Body of pancreas (tissue), 4 donors: ENCODE data around the gene BTNL8.
"Not testable (repeated sequence)": the region's sequence is repeated elsewhere in the genome, so short reads cannot be mapped to it uniquely, and the experiment has no call there.

Experiments used
- POLR2A ChIP-seq, 3 donors: fragments of 450-650 bp; IDR thresholded peaks; one replicate each; pipeline ENCODE4 v1.6.1; 2016; ENCODE audit warnings: antibody characterized with exemption in 3 of 3, mild to moderate bottlenecking in 2 of 3
- TF ChIP-seq, protein P1 (sequence below), 7 experiments: fragments of 450-650 bp in 4 of 7; fragments of 200-600 bp in 3 of 7; sonication (generic) in 3 of 7; IDR thresholded peaks; one replicate each; pipeline ENCODE4 v1.5.1; 2016 to 2019; ENCODE audit warnings: antibody characterized with exemption in 7 of 7

DNA sequence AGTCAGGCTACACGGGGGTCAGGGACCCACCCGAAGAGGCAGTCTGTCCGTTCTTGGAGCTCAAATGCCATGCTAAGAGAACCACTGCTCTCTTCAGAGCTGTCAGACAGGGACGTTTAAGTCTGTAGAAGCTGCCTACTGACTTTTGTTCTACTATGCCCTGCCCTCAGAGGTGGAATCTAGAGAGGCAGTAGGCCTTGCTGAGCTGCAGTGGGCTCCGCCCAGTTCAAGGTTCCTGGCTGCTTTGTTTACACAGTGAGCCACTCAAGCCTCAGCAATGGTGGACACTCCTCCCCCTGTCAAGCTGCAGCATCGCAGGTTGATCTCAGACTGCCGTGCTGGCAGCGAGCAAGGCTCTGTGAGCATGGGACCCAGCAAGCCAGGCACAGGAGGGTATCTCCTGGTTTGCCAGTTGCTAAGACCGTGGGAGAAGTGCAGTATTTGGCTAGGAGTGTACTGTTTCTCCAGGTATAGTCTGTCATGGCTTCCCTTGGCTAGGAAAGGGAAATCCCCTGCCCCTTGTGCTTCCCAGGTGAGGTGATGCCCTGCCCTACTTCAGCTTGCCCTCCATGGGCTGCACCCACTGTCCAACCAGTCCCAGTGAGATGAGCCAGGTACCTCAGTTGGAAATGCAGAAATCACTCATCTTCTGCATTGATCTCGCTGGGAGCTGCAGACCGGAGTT, 13.0 kb upstream of the BTNL8 start:
- TF ChIP-seq, protein P1, sequence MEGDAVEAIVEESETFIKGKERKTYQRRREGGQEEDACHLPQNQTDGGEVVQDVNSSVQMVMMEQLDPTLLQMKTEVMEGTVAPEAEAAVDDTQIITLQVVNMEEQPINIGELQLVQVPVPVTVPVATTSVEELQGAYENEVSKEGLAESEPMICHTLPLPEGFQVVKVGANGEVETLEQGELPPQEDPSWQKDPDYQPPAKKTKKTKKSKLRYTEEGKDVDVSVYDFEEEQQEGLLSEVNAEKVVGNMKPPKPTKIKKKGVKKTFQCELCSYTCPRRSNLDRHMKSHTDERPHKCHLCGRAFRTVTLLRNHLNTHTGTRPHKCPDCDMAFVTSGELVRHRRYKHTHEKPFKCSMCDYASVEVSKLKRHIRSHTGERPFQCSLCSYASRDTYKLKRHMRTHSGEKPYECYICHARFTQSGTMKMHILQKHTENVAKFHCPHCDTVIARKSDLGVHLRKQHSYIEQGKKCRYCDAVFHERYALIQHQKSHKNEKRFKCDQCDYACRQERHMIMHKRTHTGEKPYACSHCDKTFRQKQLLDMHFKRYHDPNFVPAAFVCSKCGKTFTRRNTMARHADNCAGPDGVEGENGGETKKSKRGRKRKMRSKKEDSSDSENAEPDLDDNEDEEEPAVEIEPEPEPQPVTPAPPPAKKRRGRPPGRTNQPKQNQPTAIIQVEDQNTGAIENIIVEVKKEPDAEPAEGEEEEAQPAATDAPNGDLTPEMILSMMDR (IDR thresholded peaks at IDR 0.05): not testable (repeated sequence)
- TF ChIP-seq POLR2A (IDR thresholded peaks at IDR 0.05): peak in 1 of 3 donors; percentile 9
